ENCODE data around the gene FBXO28. TPM values are rescaled to one million over a fixed set of nuclear protein-coding genes. Genes with fewer than 3 reads are reported as not detected.
"Not testable (repeated sequence)": the region's sequence is repeated elsewhere in the genome, so short reads cannot be mapped to it uniquely, and the experiment has no call there.

FBXO28 gene
- total RNA-seq, 1 experiment from 2014 or later = 37.0 TPM

DNA sequence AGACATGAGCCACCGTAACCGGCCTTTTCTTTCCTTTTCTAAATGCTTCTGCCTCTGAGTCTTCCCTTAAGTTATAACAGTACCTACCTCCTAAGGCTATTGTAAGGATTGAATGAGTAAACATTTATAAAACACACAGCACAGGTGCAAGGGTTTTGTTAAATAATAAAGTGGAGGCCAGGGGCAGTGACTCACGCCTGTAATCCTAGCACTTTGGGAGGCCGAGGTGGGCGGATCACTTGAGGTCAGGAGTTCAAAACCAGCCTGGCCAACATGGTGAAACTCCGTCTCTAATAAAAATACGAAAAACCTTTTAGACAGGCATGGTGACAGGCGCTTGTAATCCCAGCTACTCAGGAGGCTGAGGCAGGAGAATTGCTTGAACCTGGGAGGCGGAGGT lies 34.3 kb upstream of the FBXO28 start:
- H3K4me3 ChIP-seq (replicated peaks in 1 of 2; ENCODE audit: low read depth in 1 of 2, low read length in 2 of 2); CTCF ChIA-PET; H3K27me3 ChIP-seq (ENCODE audit: insufficient read depth, low read length); H3K9ac ChIP-seq (ENCODE audit: low read length); H3K9me2 ChIP-seq (ENCODE audit: insufficient read depth); H3K36me3 ChIP-seq (ENCODE audit: control insufficient read depth in 1 of 2, insufficient read depth in 2 of 2, low read length in 2 of 2); RAD21 ChIA-PET (ENCODE audit: low non-redundant PET in 1 of 2, low total read pairs in 2 of 2, uncharacterized antibody in 2 of 2, unreplicated experiment in 2 of 2); DNase-seq (ENCODE audit: low read depth, low spot score); H3K79me2 ChIP-seq (ENCODE audit: insufficient read depth, low read length); H3K9me3 ChIP-seq (ENCODE audit: control insufficient read depth in 1 of 2, insufficient read depth in 1 of 2, low read depth in 1 of 2, low read length in 2 of 2); intact Hi-C loops (cut with micrococcal nuclease); POLR2A ChIA-PET; BruUV-seq (replicated peaks); H3K27ac ChIP-seq (ENCODE audit: low read depth, low read length); H4K20me1 ChIP-seq (ENCODE audit: insufficient read depth): not testable (repeated sequence)
- H2AFZ ChIP-seq (ENCODE audit: low read depth, low read length, poor library complexity, severe bottlenecking) = peak overlapping the region; percentile 49
- H3K4me2 ChIP-seq (ENCODE audit: low read length) = peak overlapping the region; percentile 58
- H3K4me1 ChIP-seq (ENCODE audit: control insufficient read depth in 1 of 2, insufficient read depth in 2 of 2, low read length in 2 of 2) = peaks cover 7 to 23% of the 10 kb centered on the region in 2 experiments; a peak in 2 of 4 replicates
- ATAC-seq = peak; percentile 52

DNA sequence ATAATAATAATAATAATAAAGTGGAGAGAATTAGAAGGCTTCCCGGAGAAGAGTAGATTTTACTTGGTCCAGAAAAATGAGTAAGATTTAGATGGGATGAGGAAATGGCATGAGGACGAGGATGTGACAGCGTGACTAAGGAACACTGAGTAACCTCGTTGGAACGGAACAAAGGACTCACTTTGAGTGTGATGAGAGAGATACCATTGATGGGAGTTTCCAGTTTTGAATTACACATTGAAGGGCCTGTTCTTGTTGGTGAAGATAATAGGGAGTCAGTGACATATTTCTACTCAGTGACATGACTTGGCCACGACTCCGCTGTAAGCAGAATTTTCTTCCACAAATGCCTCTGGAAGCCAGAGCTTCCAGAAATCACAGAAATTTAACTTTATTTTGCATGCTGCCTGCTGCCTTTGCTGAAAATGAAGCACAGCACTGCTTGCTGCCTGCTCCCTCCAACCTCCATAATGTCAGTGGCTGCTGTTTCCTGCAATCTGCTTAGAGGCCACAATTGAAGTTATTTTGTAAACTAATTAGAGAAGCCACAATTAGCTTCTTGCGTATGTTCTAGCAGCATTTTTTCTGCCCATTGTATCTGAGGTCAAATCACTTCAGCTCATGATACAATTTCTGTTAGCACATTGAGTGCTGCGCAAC lies 33.7 kb upstream of the FBXO28 start:
- Histone ChIP-seq H3K27ac (ENCODE audit: low read depth, low read length) (no peak overlapping the region), H3K9me3 (ENCODE audit: control insufficient read depth in 1 of 2, insufficient read depth in 1 of 2, low read depth in 1 of 2, low read length in 2 of 2) (no peaks in the 10 kb centered on the region), H2AFZ (ENCODE audit: low read depth, low read length, poor library complexity, severe bottlenecking) (peak overlapping the region; percentile 49), H3K9me2 (ENCODE audit: insufficient read depth) (no peaks in the 10 kb centered on the region), H3K27me3 (ENCODE audit: insufficient read depth, low read length) (no peaks in the 10 kb centered on the region), H3K9ac (ENCODE audit: low read length) (peak overlapping the region; percentile 25; the same call in 1 of the 2 replicates), H4K20me1 (ENCODE audit: insufficient read depth) (no peaks in the 10 kb centered on the region), H3K4me1 (ENCODE audit: control insufficient read depth in 1 of 2, insufficient read depth in 2 of 2, low read length in 2 of 2) (peaks cover 7 to 23% of the 10 kb centered on the region in 2 experiments; a peak in 2 of 4 replicates), H3K4me2 (ENCODE audit: low read length) (peak overlapping the region; percentile 58), H3K4me3 (replicated peaks in 1 of 2; ENCODE audit: low read depth in 1 of 2, low read length in 2 of 2) (no peak overlapping the region), H3K79me2 (ENCODE audit: insufficient read depth, low read length) (no peaks in the 10 kb centered on the region), H3K36me3 (ENCODE audit: control insufficient read depth in 1 of 2, insufficient read depth in 2 of 2, low read length in 2 of 2) (no peaks in the 10 kb centered on the region)
- ATAC-seq = peak; percentile 75
- no TSS peak for BruUV-seq (replicated peaks)
- TF ChIP-seq CBX3 (IDR thresholded peaks at IDR 0.05; ENCODE audit: low read depth) = peak; percentile 70; the same call in 1 of the 2 replicates
- TF ChIP-seq, protein P1, sequence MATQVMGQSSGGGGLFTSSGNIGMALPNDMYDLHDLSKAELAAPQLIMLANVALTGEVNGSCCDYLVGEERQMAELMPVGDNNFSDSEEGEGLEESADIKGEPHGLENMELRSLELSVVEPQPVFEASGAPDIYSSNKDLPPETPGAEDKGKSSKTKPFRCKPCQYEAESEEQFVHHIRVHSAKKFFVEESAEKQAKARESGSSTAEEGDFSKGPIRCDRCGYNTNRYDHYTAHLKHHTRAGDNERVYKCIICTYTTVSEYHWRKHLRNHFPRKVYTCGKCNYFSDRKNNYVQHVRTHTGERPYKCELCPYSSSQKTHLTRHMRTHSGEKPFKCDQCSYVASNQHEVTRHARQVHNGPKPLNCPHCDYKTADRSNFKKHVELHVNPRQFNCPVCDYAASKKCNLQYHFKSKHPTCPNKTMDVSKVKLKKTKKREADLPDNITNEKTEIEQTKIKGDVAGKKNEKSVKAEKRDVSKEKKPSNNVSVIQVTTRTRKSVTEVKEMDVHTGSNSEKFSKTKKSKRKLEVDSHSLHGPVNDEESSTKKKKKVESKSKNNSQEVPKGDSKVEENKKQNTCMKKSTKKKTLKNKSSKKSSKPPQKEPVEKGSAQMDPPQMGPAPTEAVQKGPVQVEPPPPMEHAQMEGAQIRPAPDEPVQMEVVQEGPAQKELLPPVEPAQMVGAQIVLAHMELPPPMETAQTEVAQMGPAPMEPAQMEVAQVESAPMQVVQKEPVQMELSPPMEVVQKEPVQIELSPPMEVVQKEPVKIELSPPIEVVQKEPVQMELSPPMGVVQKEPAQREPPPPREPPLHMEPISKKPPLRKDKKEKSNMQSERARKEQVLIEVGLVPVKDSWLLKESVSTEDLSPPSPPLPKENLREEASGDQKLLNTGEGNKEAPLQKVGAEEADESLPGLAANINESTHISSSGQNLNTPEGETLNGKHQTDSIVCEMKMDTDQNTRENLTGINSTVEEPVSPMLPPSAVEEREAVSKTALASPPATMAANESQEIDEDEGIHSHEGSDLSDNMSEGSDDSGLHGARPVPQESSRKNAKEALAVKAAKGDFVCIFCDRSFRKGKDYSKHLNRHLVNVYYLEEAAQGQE (IDR thresholded peaks at IDR 0.05; ENCODE audit: low read depth) = no peak
- TF ChIP-seq EZH2 (IDR thresholded peaks at IDR 0.05) = no peak
- TF ChIP-seq ZFX (IDR thresholded peaks at IDR 0.05) = no peak
- no peak for TF ChIP-seq ELF1 (IDR thresholded peaks at IDR 0.05; ENCODE audit: borderline replicate concordance, low read depth)
- no peak for TF ChIP-seq POLR2A (IDR thresholded peaks at IDR 0.05; ENCODE audit: borderline replicate concordance, extremely low read depth, insufficient read depth, insufficient read length)
- TF ChIP-seq, protein P2, sequence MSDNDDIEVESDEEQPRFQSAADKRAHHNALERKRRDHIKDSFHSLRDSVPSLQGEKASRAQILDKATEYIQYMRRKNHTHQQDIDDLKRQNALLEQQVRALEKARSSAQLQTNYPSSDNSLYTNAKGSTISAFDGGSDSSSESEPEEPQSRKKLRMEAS (IDR thresholded peaks at IDR 0.05) = peak; percentile 58; the same call in 1 of the 2 replicates
- TF ChIP-seq CEBPB (IDR thresholded peaks at IDR 0.05; ENCODE audit: low read depth) = peak; percentile 62
- TF ChIP-seq, protein P3, sequence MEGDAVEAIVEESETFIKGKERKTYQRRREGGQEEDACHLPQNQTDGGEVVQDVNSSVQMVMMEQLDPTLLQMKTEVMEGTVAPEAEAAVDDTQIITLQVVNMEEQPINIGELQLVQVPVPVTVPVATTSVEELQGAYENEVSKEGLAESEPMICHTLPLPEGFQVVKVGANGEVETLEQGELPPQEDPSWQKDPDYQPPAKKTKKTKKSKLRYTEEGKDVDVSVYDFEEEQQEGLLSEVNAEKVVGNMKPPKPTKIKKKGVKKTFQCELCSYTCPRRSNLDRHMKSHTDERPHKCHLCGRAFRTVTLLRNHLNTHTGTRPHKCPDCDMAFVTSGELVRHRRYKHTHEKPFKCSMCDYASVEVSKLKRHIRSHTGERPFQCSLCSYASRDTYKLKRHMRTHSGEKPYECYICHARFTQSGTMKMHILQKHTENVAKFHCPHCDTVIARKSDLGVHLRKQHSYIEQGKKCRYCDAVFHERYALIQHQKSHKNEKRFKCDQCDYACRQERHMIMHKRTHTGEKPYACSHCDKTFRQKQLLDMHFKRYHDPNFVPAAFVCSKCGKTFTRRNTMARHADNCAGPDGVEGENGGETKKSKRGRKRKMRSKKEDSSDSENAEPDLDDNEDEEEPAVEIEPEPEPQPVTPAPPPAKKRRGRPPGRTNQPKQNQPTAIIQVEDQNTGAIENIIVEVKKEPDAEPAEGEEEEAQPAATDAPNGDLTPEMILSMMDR (IDR thresholded peaks at IDR 0.05 in 2 of 3, conservative IDR thresholded peaks at IDR 0.05 in 1 of 3; ENCODE audit: borderline replicate concordance in 1 of 3, insufficient read depth in 1 of 3, low read depth in 2 of 3, low read length in 2 of 3) = no peak
- TF ChIP-seq, protein P4, sequence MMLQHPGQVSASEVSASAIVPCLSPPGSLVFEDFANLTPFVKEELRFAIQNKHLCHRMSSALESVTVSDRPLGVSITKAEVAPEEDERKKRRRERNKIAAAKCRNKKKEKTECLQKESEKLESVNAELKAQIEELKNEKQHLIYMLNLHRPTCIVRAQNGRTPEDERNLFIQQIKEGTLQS (IDR thresholded peaks at IDR 0.05) = no peak
- TF ChIP-seq SP1 (IDR thresholded peaks at IDR 0.05; ENCODE audit: low read depth) = peak; percentile 71; the same call in 1 of the 2 replicates
- TF ChIP-seq FOSL1 (IDR thresholded peaks at IDR 0.05; ENCODE audit: low read depth) = peak; percentile 68
- no peak for TF ChIP-seq POLR2AphosphoS5 (IDR thresholded peaks at IDR 0.05; ENCODE audit: low read depth, low read length)
- TF ChIP-seq JUND (IDR thresholded peaks at IDR 0.05) = peak; percentile 58; the same call in 1 of the 2 replicates
- TF ChIP-seq YY1 (IDR thresholded peaks at IDR 0.05; ENCODE audit: extremely low read depth, insufficient replicate concordance, low read depth, low read length) = no peak
- 0 out of 2 replicates have a peak, but pooled peaks have one; percentile 19 for TF ChIP-seq SIN3A (IDR thresholded peaks at IDR 0.05; ENCODE audit: low read depth)
- intact Hi-C loops (cut with micrococcal nuclease) = no loop called here
- DNase-seq (ENCODE audit: low read depth, low spot score) = peak; percentile 53
- RAD21 ChIA-PET (ENCODE audit: low non-redundant PET in 1 of 2, low total read pairs in 2 of 2, uncharacterized antibody in 2 of 2, unreplicated experiment in 2 of 2) = no interaction called here
- CTCF ChIA-PET = no interaction called here
- POLR2A ChIA-PET = no interaction called here

All from HCT116 (cell line).